NCI-H187 treated with DMSO at 0.1 percent for 48 hours (cell line): ENCODE measurements around the gene INHA.

Experiments used
- DNase-seq: peaks from one replicate; lab custom pipeline; 2025; lab: John Stamatoyannopoulos, UW

INHA gene

DNA sequence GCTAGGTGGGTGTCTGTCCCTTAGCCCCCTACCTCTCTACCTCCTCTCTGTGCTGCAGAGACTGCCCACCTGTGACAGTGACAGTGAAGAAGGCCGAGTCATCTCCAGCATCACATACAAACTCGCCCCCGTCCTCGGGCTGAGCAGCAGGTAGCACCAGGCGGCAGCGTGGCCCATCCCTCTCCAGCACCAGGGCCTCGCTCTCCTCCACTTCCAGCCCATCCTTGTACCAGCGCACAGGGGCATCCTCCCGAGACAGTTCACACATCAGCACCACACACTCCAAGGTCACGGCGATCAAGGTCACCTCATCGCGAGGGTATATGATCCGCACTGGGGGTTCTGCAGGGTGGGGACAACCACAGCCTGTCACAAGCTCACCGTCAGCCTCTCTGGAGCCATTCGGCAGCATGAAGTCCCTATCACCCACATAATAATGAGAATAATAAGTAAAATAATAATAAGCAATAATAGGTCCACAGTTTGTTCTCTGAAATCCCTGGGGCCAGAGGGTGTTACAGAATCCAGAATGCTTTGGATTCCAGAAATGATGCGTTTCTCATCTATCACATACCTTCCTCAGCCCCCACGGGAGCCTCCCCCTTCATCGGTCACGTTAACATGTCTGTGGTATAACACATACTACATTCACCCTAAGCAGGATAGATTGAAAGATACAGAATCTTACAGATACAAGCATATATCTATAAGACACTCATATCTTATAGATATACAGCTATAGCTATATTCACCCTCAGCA is 12.8 kb upstream of the INHA start:
- DNase-seq: no peak

DNA sequence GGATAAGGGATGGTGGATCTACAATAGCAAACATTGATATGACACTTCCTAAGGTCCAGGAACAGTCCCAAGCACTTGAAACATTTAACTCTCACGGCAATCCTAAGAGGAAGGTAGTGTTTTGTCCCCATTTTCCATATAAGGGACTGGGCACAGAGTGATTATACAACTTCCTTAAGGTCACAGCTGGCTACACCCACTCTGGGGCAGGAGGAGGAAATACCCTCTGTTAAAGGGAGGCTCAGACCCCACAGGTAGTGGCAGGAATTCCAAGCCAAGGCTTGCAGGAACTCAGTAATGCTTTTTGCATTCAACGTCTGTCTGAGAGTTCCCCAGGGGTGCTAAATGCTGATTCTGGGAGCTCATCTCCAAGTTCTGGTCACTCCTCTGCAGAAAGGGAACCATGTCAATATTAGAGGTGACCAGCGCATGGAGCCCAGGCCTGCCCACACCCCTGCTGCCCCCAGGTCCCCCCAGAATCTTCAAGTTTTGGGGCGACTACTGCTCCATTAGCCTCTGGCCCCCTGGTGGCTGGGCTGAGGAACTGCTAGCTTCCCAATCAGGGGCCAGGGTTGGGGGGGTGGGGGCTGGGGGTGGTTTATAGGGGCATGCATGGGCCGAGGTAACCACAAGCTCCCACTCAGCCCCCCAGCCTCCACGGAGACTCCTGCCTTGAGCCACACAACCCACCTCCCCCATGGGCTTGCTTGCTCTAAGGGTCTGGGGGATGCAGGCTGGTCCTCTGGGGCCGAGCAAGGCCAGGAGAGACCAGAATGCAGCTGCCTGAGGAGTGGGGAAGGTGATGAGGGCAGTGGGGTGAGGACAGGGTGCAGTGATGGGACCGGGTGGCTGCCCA is 11.8 kb upstream of the INHA start:
- no peak for DNase-seq

DNA sequence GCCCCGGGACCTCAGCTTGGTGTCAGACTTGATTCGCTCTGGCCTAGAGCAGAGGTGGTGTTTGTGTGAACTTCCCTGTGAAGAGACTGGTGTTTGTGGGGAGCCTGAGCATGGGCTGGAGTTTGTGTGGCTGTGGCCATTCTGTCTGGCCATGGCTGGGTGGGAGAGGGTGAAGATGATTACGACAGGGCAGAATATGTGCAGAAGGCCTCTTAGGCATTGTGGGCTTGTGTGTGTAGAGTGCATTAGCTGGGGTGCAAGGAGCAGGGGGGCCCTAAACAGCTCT is 11.3 kb upstream of the INHA start:
- DNase-seq: no peak

DNA sequence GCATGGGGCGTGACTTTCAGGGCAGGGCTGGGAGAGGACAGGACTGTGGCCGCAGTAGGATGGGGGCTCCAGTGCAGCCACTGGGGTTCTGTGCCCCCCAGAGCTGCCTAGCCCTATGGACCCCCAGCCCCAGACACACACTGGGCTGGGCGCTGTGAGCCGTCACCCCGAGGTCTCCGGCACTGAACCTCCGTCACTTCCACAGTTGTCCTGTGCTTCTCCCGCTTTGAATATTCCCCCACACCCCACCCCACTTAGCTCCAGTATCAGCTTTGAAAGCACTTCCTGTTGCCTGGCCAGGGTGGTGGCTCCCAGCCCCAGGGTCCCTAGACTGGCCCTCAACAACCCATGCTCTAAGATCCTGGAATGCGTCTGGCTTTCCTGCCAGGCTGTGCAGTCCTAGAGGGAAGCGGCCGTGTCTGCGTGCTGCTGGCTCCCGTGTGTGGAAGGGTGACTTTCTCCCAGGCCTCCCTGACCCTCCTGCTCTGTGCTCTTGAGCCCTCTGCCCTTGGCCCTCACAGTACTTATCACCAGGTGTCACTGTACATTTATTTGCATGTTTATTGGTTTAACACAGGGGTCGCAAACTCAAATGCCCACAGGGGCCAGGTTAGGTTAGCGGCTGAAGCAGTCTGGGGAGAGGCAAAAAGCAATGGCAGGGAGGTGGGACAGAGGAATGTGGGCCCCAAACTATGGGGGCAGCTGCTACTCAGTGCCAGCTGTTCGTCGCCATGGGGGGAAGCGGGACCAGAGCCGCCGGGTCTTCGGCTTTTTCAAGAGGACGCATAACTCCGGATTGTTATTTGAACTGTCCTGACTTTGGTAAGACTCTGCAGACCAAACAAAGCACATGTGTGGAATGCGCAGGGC is 10.7 kb upstream of the INHA start:
- DNase-seq: no peak

DNA sequence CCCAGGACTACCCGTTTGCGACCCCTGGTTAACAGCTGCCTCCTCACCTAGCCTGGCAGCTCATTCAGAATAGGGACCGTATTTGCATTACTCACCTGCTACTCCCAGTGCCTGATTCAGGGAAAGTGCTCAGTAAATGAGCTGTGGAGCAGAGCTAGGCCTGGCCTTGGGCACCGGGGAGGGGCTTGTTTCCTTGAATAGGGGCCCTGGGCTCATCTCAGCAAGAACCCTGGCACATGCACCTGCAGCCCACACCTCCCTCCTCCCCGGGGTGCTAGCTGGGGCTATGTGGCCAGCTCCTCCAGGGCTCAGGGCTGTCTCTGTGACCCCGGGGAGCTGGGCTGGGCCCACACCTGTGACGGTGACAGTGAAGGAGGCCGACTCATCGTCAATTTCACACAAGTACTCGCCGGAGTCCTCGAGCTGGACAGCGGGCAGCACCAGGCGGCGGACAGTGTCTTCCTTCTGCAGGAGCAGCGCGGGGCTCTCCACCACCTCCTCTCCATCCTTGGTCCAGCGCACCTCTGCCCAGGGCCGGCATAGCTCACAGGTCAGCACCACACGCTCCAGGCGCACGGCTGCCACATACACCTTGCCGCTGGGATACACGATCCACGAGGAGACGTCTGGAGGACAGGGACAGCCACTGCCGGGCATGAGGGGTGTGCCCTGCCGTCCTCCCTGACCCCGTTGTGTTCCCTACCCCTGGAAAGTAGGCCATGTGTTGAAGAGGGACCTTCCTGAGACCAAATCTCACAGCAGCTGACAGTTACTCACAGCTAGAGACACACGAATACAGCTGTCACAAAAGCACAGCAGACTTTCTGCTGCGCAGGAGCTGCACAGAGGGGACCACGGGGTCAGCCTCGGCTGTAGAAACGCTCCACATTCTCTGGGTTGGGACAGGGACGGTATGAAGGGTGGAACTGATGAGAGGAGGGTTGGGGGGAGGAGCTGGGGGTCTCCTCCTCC is 9.8 kb upstream of the INHA start:
- DNase-seq: no peak

DNA sequence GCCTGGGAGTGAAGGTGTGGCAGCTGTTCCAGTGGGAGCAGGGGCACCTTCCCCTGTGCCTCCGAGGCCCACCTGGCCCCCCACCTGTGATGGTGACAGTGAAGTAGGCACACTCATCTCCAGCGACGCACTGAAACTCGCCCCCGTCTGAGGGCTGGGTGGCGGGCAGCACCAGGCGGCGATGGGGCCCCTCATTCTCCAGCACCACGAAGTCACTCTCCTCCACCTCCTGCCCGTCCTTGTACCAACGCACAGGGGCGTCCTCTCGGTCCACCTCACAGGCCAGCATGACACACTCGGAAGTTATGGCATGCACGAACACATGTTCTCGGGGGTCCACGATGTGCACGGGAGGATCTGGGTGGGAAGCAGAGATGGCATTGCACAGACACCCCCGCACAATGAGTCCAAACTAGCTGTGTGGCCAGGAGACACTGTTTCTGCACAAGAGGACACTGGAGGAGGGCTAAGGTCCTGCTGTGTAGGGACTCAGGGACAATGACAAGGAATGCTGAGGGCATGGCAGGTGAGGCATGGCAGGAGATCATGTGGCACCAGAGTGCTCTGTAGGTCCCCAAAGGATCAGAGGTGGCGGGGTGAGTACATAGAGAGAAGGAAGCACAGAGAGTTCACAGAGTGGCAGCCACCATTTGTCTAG is 8.7 kb upstream of the INHA start:
- no peak for DNase-seq

DNA sequence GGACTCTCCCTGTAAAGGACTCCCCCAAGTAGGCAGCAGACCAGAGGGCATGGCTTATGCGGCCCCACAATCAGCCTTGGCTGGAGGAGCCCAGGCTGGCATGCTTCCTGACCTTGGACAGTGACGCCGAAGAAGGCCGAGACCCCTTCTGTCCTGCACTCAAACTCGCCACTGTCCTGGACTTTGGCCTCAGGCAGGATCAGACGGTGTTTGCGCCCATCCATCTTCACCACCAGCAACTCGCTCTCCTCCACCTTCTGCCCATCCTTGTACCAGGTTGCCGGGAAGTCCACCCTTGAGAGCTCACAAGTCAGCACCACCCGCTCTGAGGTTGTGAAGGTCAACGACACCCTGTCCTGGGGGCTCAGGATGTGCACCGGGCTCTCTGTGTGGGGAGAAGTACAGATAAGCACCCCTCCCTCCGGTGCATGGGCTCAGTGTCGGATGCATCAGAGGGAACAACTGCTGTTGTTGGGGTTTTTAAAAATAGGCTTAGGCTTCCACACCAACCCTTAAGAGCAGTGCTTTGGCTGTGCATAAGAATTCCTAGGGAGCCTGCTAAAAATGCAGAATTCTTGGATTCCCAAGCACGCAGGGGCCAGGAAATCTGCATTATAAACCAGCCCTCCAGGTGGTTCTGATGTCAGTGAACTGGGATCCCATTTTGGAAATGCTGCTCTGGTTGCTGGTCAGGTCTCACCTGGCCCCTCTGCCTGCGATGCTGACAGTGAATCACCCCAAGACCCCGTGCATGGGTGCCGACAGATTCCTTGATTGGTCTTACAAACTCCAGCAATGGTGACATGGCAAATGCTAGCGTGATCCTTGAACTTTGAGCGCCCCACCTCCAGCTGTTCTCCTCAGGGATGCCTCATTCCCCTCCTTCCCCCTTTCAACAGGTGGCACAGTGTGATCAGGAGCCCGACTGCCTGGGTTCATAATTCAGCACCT is 6.7 kb upstream of the INHA start:
- no peak for DNase-seq

DNA sequence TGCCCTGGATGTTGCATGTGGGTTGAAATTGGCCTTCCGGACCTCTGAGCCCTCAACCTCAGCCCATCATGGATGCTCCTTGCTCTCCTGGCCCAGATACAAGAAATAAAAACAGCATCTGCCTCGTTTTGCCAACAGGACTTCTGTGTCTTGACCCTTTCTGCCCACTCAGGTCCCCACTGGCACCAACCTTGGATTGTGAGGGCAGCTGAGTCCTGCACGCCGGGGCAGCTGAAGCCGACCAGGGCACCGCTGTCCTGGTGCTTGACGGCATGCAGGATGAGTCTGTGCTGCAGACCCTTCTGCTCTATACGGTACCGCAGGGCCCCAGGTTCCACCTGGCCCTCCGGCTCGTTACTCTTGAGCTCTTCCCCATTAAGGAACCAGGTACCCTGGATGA is 5.5 kb upstream of the INHA start:
- DNase-seq: no peak

DNA sequence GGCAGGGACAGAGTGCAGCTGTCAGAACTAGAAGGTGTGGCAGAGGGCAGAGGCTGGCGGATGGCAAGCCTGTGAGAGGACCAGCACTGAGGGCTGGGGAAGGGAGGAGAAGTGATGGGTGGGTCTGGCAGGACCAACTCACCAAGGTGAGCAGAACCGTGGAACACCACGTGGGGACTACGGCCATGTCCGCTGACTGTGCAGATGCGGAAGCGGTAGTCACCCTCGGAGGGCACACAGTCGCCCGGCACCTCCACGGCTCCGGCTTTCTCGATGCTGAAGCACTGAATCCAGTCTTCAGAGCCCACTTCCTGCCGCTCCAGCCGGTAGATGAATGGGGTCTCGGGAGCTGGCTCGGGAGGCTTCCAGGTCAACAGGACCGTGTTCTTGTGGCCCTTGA is 5.0 kb upstream of the INHA start:
- no peak for DNase-seq

DNA sequence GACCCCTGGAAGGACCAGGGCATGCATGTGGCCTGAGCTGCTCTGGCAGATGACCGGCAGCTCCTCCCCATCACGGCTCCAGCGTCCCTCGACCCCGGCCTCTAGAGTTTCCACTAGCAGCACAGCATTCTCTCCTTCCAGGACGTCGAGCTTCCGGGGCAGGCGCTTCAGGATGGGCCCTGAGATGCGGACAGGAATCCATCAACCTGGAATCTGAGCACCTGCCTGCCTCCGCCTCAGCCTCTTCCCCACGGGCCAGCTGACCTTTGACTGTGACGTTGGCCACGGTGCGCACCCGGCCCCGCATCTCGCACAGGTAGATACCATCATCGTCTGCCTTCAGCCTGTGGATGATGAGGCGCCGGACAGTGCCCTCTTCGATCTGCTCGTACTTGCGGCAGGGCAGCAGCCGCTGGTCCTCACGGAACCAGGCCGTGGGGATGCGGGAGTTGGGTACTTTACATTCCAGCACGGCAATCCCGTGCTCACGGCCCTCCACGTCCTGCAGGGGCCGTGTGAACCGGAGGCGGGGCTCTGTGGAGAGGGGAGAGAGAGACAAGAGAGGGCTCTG is 4.2 kb upstream of the INHA start:
- no peak for DNase-seq

DNA sequence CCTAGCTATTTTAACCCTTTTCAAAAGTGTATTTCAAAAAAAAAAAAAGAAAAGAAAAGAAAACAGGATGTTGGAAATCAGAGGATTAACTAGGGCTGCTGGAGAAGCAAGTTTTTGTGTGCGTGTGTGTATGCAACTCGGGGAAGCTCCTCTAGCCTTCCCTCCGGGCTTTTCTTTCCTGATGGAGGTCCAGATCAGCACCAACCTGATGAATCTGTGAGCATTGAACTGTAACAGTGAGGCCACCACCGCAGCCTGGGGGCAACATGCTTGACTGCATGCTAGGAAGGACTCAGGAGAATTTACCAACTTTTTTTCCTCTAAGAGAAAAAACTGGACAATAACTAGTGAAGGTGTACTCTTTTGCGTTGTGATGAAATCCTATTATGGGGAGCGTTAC is 3.1 kb upstream of the INHA start:
- no peak for DNase-seq

DNA sequence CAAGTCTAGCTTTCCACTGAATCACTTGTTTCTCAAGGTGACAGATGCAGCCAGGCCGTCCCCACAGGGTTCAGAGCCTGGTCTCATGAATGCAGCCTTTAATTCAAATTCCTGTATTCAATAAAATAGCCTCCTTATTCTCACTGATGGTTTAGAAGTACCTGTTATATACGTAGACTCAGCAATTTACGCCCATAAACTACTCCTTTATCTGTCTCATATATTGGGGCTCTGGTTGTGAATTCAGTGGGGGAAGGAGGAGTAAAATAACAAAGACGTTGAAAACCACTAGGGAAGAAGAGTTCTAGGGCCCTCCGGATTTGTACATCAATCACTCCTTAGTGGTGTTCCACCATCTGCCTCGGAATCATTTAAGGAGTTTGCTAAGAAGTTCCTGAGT is 2.5 kb upstream of the INHA start:
- DNase-seq: no peak

DNA sequence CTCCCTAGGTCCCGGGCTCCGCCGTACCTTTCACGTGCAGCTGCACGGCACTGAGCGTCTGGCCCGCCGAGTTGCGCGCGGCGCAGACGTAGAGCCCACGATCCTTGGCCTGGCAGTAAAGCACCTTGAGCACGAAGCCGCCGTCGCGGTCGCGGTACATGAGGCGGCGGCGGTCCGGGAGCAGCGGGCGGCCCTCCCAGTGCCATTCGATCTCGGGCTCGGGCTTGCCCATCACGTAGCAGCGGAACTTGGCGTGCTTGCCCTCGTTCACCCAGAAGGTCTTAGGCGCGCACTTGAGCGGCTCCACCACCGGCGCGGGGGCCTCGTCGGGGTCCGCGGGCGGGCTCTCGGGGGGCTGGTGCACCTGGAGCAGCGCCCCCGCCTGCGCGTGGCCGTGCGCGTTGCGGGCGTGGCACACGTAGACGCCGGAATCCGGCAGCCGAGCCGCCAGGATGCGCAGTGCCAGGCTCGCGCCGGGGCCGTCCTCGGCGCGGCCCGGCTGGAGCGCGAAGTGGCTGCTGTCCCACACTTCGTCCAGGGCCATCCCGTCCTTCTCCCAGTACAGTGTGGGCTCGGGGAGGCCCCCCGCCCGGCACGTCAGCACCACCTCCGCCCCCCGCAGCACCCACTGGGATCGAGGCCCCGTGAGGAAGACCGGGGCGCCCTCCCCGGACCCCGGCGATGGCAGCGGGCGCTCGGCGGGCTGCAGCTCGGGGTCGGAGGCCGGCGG is 1.8 kb upstream of the INHA start:
- DNase-seq: no peak

DNA sequence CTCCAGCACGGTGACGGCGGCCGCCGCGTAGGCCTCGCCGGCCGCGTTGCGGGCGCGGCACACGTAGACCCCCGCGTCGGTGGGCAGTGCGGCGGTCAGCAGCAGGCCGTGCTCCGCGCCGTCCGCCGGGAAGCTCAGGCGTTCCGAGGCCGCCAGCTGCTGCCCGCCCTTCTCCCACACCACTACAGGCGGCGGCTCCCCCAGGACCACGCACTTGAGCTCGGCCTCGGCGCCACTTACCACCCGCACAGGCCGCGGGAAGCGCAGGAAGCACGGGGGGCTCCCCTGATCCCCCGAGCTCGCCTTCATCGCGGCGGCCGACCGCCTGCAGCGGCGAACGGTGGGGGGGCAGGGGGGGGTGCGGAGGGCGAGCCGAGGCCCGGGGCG is 1.2 kb upstream of the INHA start:
- no peak for DNase-seq

DNA sequence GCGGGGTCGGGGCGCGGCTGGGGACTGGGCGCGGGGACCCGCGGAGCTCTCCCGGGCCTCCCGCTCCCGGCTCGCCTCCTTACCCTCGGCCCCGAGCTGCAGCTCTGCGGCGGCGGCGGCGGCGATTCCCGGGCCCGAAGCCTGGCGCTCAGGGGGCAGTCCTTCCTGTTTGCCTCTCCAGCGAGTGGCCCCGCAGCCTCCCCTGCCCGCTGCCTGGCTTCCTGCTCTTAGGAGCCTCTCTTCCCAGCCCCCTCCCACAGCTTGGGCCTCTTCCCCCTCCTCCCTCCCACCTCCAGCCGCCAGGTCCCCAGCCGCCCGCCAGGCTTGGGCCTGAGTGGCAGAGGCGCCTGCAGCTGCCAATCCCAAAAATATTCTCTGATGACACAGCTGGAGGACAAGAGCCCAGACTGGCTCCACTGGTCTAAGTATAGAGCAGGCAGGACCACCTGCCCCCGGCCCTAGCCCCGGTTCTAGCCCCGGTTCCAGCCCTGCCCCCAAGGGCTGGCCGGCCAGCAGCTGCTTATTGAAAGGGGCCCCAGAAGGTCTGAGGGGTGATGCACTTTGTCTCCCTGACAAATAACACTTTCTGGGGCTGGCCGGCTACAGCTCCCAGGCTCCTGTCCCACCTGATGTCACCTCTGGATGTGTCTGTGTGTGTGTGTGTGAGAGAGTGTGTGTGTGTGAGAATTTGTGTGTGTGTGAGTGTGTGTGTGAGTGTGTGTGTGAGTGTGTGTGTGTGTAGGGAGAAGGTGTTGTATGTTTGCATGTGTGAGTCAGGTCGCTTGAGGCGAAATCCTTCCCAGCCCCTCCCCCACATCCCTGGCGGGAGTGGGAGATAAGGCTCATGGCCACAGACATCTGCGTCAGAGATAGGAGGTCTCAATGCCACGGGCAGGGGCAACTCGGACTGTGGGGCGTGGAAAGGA is 536 bp upstream of the INHA start, which contains the start of gene OBSL1:
Gene OBSL1 (minus strand): TSS at position 229 of the 926 bp plus-strand sequence. CDS start 307 bp downstream, outside the sequence.
- no peak for DNase-seq

DNA sequence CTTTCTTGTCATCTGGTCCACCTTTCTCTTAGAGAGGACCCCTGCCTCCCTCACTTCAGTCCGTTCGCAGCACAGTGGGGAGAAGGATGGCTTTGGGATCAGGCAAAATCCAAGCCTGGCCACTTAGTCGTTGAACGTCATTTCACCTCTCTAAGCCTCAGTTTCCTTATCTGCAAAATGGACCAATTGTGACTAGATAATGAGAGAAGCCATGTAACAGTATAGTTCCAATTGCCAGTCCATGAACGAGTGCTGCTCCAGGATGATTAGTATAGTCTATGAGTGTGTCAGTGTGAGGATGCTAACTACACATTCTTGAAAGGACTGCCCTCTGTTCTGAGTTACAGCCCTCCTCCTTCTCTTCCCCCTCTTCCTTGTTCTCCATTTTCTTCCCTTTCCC is 1.1 kb downstream of the INHA start:
- DNase-seq: peak; percentile 56

DNA sequence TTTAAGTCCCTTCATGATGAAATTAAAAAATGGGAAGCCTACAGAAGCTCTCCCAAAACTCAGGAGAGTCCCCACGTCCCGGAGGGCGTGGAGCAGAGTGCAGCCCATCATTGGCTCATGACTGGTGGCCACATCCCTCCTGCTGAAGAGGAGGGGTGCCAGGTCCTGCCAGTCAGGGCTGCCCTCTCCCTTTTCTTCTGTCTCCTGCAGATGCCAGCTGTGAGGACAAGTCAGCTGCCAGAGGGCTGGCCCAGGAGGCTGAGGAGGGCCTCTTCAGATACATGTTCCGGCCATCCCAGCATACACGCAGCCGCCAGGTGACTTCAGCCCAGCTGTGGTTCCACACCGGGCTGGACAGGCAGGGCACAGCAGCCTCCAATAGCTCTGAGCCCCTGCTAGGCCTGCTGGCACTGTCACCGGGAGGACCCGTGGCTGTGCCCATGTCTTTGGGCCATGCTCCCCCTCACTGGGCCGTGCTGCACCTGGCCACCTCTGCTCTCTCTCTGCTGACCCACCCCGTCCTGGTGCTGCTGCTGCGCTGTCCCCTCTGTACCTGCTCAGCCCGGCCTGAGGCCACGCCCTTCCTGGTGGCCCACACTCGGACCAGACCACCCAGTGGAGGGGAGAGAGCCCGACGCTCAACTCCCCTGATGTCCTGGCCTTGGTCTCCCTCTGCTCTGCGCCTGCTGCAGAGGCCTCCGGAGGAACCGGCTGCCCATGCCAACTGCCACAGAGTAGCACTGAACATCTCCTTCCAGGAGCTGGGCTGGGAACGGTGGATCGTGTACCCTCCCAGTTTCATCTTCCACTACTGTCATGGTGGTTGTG is 2.6 kb downstream of the INHA start:
- DNase-seq: no peak
